NB4 (cell line): ENCODE measurements around the gene PACSIN3.

Source experiments
- DNase-seq: peaks from one replicate; pipeline ENCODE4 v3.0.0; 2010; ENCODE audit warnings: low read depth
- H3K4me3 ChIP-seq: one replicate; pipeline ENCODE4 v1.5.1; 2011; ENCODE audit warnings: mild to moderate bottlenecking, low read depth, low read length, moderate library complexity
- MYC ChIP-seq: IDR thresholded peaks from 2 replicates; pipeline ENCODE4 v1.6.1; 2011; ENCODE audit warnings: low read depth, low read length
- POLR2A ChIP-seq: IDR thresholded peaks from 2 replicates; pipeline ENCODE4 v1.6.1; 2011; ENCODE audit warnings: mild to moderate bottlenecking; ENCODE audit not compliant: insufficient read length; ENCODE audit errors: extremely low read depth
- TF ChIP-seq, protein P1 (sequence below): IDR thresholded peaks from 2 replicates; pipeline ENCODE4 v1.6.1; 2011; ENCODE audit warnings: low read depth, low read length
- TF ChIP-seq, protein P2 (sequence below): IDR thresholded peaks from one replicate; pipeline ENCODE4 v1.5.1; 2012; ENCODE audit warnings: low read depth, low read length

Gene PACSIN3

GRCh38 chr11:47144541-47144940 is 41.7 kb downstream of the PACSIN3 start:
- DNase-seq = no peak
- H3K4me3 ChIP-seq = no peak overlapping the region
- TF ChIP-seq MYC (no peak), POLR2A (no peak)
- TF ChIP-seq, protein P1, sequence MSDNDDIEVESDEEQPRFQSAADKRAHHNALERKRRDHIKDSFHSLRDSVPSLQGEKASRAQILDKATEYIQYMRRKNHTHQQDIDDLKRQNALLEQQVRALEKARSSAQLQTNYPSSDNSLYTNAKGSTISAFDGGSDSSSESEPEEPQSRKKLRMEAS = no peak
- TF ChIP-seq, protein P2, sequence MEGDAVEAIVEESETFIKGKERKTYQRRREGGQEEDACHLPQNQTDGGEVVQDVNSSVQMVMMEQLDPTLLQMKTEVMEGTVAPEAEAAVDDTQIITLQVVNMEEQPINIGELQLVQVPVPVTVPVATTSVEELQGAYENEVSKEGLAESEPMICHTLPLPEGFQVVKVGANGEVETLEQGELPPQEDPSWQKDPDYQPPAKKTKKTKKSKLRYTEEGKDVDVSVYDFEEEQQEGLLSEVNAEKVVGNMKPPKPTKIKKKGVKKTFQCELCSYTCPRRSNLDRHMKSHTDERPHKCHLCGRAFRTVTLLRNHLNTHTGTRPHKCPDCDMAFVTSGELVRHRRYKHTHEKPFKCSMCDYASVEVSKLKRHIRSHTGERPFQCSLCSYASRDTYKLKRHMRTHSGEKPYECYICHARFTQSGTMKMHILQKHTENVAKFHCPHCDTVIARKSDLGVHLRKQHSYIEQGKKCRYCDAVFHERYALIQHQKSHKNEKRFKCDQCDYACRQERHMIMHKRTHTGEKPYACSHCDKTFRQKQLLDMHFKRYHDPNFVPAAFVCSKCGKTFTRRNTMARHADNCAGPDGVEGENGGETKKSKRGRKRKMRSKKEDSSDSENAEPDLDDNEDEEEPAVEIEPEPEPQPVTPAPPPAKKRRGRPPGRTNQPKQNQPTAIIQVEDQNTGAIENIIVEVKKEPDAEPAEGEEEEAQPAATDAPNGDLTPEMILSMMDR = no peak

DNA sequence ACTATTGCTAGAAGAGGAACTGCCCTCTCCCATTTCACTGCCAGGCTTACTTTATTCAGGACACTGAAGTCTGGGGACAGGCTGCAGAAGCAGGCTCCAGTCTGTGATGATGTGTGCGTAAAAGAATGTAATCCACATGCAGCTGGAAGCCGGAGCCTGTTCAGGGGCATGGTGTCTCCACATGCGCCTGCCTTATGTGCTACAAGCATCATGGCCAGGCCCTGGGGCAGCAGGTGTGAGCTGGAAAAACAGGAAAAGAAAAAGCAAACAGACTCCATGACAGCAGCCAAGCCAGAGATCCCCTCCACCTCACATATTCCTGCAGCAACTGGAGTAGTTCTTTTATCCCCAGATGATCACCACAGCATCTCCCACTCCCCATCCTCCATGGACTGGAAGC is 42.9 kb downstream of the PACSIN3 start:
- DNase-seq = no peak
- H3K4me3 ChIP-seq = no peak overlapping the region
- TF ChIP-seq MYC (no peak), POLR2A (no peak)
- TF ChIP-seq, protein P2 = no peak
- TF ChIP-seq, protein P1 = no peak

- TF ChIP-seq MYC = no peak
- H3K4me3 ChIP-seq = no peak overlapping the region
- DNase-seq = no peak
These were observed 46.4 kb downstream of the PACSIN3 start for GRCh38 chr11:47139878-47140277.

- TF ChIP-seq, protein P2 = no peak
- TF ChIP-seq MYC = no peak
- TF ChIP-seq, protein P1 = no peak
- no peak for TF ChIP-seq POLR2A
- DNase-seq = no peak
- no peak overlapping the region for H3K4me3 ChIP-seq
These were observed 48.8 kb downstream of the PACSIN3 start for GRCh38 chr11:47137476-47137875.

- TF ChIP-seq, protein P1 = no peak
- TF ChIP-seq POLR2A (no peak), MYC (no peak)
- no peak overlapping the region for H3K4me3 ChIP-seq
- no peak for DNase-seq
These were observed 49.3 kb downstream of the PACSIN3 start for GRCh38 chr11:47136921-47137320.

GRCh38 chr11:47136327-47136726 is 49.9 kb downstream of the PACSIN3 start:
- no peak overlapping the region for H3K4me3 ChIP-seq
- TF ChIP-seq, protein P1 = no peak
- TF ChIP-seq POLR2A (no peak), MYC (no peak)
- TF ChIP-seq, protein P2 = no peak
- no peak for DNase-seq

GRCh38 chr11:47132981-47133380 is 53.3 kb downstream of the PACSIN3 start:
- DNase-seq = no peak
- H3K4me3 ChIP-seq = no peak overlapping the region
- TF ChIP-seq, protein P2 = no peak
- TF ChIP-seq POLR2A (no peak), MYC (no peak)
- TF ChIP-seq, protein P1 = no peak
